NCI-H1417 treated with DMSO at 0.1 percent for 48 hours (cell line): ENCODE measurements around the gene FOLH1.
"Not testable (repeated sequence)": the region's sequence is repeated elsewhere in the genome, so short reads cannot be mapped to it uniquely, and the experiment has no call there.

ENCODE experiments used
- DNase-seq: peaks from one replicate; lab custom pipeline; 2025; lab: John Stamatoyannopoulos, UW

Gene FOLH1

GRCh38 chr11:49208006-49208721 lies at the start of gene FOLH1:
TSS of gene FOLH1 (minus strand) at chr11:49208602. CDS start at chr11:49208409, 193 bp downstream.
- no peak for DNase-seq

- not testable (repeated sequence) for DNase-seq
Observed at GRCh38 chr11:49255148-49255547, 46.7 kb upstream of the FOLH1 start.

GRCh38 chr11:49251212-49251611 lies 42.8 kb upstream of the FOLH1 start:
- not testable (repeated sequence) for DNase-seq

- DNase-seq = not testable (repeated sequence)
Observed at GRCh38 chr11:49250398-49251115, 42.2 kb upstream of the FOLH1 start.

- not testable (repeated sequence) for DNase-seq
Observed at GRCh38 chr11:49249363-49249762, 41.0 kb upstream of the FOLH1 start.

- DNase-seq = not testable (repeated sequence)
Observed at GRCh38 chr11:49233685-49234084, 25.3 kb upstream of the FOLH1 start.

- DNase-seq = not testable (repeated sequence)
Observed at GRCh38 chr11:49233019-49233418, 24.6 kb upstream of the FOLH1 start.

- not testable (repeated sequence) for DNase-seq
Observed at GRCh38 chr11:49231725-49232124, 23.3 kb upstream of the FOLH1 start.

GRCh38 chr11:49230534-49230933 lies 22.1 kb upstream of the FOLH1 start:
- not testable (repeated sequence) for DNase-seq

GRCh38 chr11:49230001-49230400 lies 21.6 kb upstream of the FOLH1 start:
- not testable (repeated sequence) for DNase-seq

- not testable (repeated sequence) for DNase-seq
Observed at GRCh38 chr11:49229136-49229535, 20.7 kb upstream of the FOLH1 start.

- DNase-seq = not testable (repeated sequence)
Observed at GRCh38 chr11:49225255-49225785, 16.9 kb upstream of the FOLH1 start.

- DNase-seq = no peak
Observed at GRCh38 chr11:49221112-49221511, 12.7 kb upstream of the FOLH1 start.

- DNase-seq = no peak
Observed at GRCh38 chr11:49213026-49213560, 4.7 kb upstream of the FOLH1 start.

GRCh38 chr11:49206999-49207398 lies 1.4 kb downstream of the FOLH1 start:
- not testable (repeated sequence) for DNase-seq

- no peak for DNase-seq
Observed at GRCh38 chr11:49202287-49202976, 6.0 kb downstream of the FOLH1 start.

- not testable (repeated sequence) for DNase-seq
Observed at GRCh38 chr11:49196775-49197174, 11.6 kb downstream of the FOLH1 start.

- DNase-seq = not testable (repeated sequence)
Observed at GRCh38 chr11:49196002-49196401, 12.4 kb downstream of the FOLH1 start.

GRCh38 chr11:49190287-49190686 lies 18.1 kb downstream of the FOLH1 start:
- not testable (repeated sequence) for DNase-seq

GRCh38 chr11:49186225-49186624 lies 22.2 kb downstream of the FOLH1 start:
- DNase-seq = not testable (repeated sequence)

GRCh38 chr11:49185597-49185996 lies 22.8 kb downstream of the FOLH1 start:
- DNase-seq = not testable (repeated sequence)

- not testable (repeated sequence) for DNase-seq
Observed at GRCh38 chr11:49184756-49185155, 23.6 kb downstream of the FOLH1 start.
